Motor neuron (in vitro differentiated cells): ENCODE measurements around the gene PAXIP1. TPM values are rescaled to one million over a fixed set of nuclear protein-coding genes. Genes with fewer than 3 reads are reported as not detected.
"Not testable (repeated sequence)": the region's sequence is repeated elsewhere in the genome, so short reads cannot be mapped to it uniquely, and the experiment has no call there.

Experiments used
- ATAC-seq, 8 experiments: fragments of 200-7000 bp; cut with Tn5 transposase; replicated peaks in 6 of 8; 2 replicates each; pipeline ENCODE4 v1.8.0; 2021; ENCODE audit warnings: mild to moderate bottlenecking in 8 of 8, moderate library complexity in 8 of 8
- H3K27ac ChIP-seq, 2 donors: fragments of 250-450 bp; sonication (Bioruptor Pico); 2 replicates each; pipeline ENCODE4 v1.9.0; 2021; ENCODE audit warnings: antibody characterized with exemption in 2 of 2, mild to moderate bottlenecking in 2 of 2, moderate library complexity in 1 of 2
- H3K4me1 ChIP-seq, 2 donors: fragments of 250-450 bp; sonication (Bioruptor Pico); replicated peaks in 1 of 2; 2 replicates each; pipeline ENCODE4 v1.6.1; 2021; ENCODE audit warnings: antibody characterized with exemption in 2 of 2, mild to moderate bottlenecking in 2 of 2, moderate library complexity in 1 of 2
- H3K4me3 ChIP-seq, 5 donors: fragments of 250-450 bp; sonication (Bioruptor Pico); 2 replicates each; pipeline ENCODE4 v1.9.0; 2021; ENCODE audit warnings: antibody characterized with exemption in 5 of 5, mild to moderate bottlenecking in 5 of 5, moderate library complexity in 4 of 5
- WGBS, 10 experiments: fragments of 450-650 bp; shearing (Covaris generic); methylation state at CpG; one replicate each; pipeline ENCODE4 v1.0.0; 2022; 5-methylcytosine and 5-hydroxymethylcytosine counted together
- in situ Hi-C, 9 experiments: fragments of 400-800 bp; cut with MboI; loops; one replicate each; pipeline ENCODE4 v1.15.0; 2021; ENCODE audit warnings: low sequenced_read_pairs in 9 of 9, low pct_unique_long_range_greater_than_20kb in 2 of 9; ENCODE audit not compliant: unreplicated experiment in 9 of 9
- total RNA-seq, 8 experiments: library from RNA; unstranded; fragments of 300-600 nt; gene quantifications; 2 replicates each; pipeline versions ENCODE4 v1.2.3 to v1.2.4, GENCODE V29; 2022

The PAXIP1 gene
- 10 to 100 TPM in 3 of 8 experiments, 1 to 10 TPM in 5; 4.9 to 30.6 (median 8.7) TPM for total RNA-seq

DNA sequence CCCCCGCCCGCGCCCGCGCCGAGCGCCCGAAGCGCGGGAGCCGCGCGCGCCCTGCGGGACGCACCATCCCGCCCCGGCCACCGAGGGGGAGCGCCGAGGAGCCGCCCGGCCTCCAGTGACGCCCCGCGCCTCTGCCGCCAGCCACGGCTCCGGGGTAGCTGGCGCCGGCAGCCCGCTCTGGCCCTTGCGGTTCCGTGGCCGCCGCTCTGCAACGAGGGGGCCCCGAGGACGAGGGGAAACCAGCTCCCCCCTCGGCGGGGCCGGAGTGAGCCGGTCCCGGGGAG is at the start of gene PAXIP1:
Gene PAXIP1, minus strand, starts transcription at position 33 of the 284 bp plus-strand sequence. CDS start 195 bp downstream, outside the sequence.
- H3K4me1 ChIP-seq, result peaks cover 3 to 11% of the 10 kb centered on the region in 2 donors
- H3K4me3 ChIP-seq, result peak within 1 kb of the TSS; percentile 68 to 99 (median 94)
- peak within 1 kb of the TSS; percentile 100 for H3K27ac ChIP-seq
- in situ Hi-C loops, result no loop called here
- peak in 6 of 8 experiments; percentile 59 to 86 (median 77) for ATAC-seq
- WGBS, 10 experiments, result no CpG with 5 or more reads among the region's 44 CpGs

- WGBS, 10 experiments, result 13 to 100% (median 67%) methylated on average over 1 to 4 of the region's 4 CpGs; no CpG with 5 or more reads in 3 of the 10 experiments
- no peak overlapping the region for H3K27ac ChIP-seq
- no peaks in the 10 kb centered on the region for H3K4me1 ChIP-seq
- in situ Hi-C loops, result no loop called here
- no peak overlapping the region for H3K4me3 ChIP-seq
- no peak for ATAC-seq
Observed at GRCh38 chr7:155051355-155051754, 48.4 kb upstream of the PAXIP1 start.

DNA sequence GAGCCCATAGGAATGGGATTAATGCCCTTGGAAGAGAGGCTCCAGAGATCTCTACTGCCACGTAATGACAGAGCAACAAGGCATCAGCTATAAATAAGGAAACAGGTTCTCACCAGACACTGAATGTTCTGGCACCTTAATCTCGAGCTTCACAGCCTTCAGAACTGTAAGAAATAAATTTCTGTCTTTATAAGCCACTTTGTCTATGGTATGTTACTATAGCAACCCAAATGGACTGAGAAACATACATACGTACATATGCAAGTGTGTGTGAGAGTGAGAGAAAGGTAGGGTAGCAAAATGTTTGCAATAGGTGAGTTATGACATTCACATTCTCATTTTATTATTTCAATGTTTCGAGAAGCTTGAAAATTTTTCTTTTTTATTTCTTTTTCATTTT is 45.1 kb upstream of the PAXIP1 start:
- no peaks in the 10 kb centered on the region for H3K4me1 ChIP-seq
- no peak overlapping the region for H3K27ac ChIP-seq
- in situ Hi-C loops, result no loop called here
- H3K4me3 ChIP-seq, result no peak overlapping the region
- WGBS, 10 experiments, result 19 to 72% (median 50%) methylated on average over 2 to 4 of the region's 4 CpGs; no CpG with 5 or more reads in 1 of the 10 experiments
- ATAC-seq, result no peak

- 0 to 100% (median 55%) methylated on average over 1 to 4 of the region's 4 CpGs; no CpG with 5 or more reads in 5 of the 10 experiments for WGBS, 10 experiments
- Histone ChIP-seq H3K27ac (no peak overlapping the region), H3K4me3 (no peak overlapping the region), H3K4me1 (no peaks in the 10 kb centered on the region)
- no peak for ATAC-seq
- in situ Hi-C loops, result no loop called here
Observed at GRCh38 chr7:155043756-155044155, 40.8 kb upstream of the PAXIP1 start.

DNA sequence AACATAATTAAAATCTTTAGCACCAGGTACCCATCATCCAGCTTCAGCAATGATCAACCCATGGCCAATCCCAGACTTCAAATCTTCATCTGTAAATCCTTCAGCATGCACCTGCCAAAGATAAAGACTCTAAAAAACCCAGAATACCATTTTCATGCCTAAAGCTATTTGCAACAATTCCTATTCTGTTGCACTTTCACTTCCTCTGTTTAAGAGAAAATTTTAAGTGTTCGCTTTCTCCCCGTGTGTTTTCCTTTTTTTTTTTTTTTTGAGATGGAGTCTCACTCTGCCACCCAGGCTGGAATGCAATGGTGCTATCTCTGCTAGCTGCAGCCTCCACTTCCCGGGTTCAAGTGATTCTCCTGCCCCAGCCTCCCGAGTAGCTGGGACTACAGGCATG is 35.4 kb upstream of the PAXIP1 start:
- in situ Hi-C loops, result no loop called here
- H3K27ac ChIP-seq, result no peak overlapping the region
- no peak overlapping the region for H3K4me3 ChIP-seq
- 20 to 93% (median 63%) methylated on average over 1 to 4 of the region's 4 CpGs; no CpG with 5 or more reads in 1 of the 10 experiments for WGBS, 10 experiments
- H3K4me1 ChIP-seq, result no peaks in the 10 kb centered on the region
- ATAC-seq, result no peak

- in situ Hi-C loops, H3K27ac ChIP-seq, H3K4me1 ChIP-seq, H3K4me3 ChIP-seq, ATAC-seq: not testable (repeated sequence)
- 60 to 100% (median 100%) methylated on average over 1 of the region's 15 CpGs; no CpG with 5 or more reads in 7 of the 10 experiments for WGBS, 10 experiments
Observed at GRCh38 chr7:155034495-155034894, 31.6 kb upstream of the PAXIP1 start.

GRCh38 chr7:155032978-155033377 is 30.1 kb upstream of the PAXIP1 start:
- WGBS, 10 experiments, result 0 to 89% (median 55%) methylated on average over 1 to 4 of the region's 6 CpGs; no CpG with 5 or more reads in 2 of the 10 experiments
- no peak for ATAC-seq
- no peak overlapping the region for H3K4me3 ChIP-seq
- H3K27ac ChIP-seq, result no peak overlapping the region
- in situ Hi-C loops, result no loop called here
- H3K4me1 ChIP-seq, result no peaks in the 10 kb centered on the region

DNA sequence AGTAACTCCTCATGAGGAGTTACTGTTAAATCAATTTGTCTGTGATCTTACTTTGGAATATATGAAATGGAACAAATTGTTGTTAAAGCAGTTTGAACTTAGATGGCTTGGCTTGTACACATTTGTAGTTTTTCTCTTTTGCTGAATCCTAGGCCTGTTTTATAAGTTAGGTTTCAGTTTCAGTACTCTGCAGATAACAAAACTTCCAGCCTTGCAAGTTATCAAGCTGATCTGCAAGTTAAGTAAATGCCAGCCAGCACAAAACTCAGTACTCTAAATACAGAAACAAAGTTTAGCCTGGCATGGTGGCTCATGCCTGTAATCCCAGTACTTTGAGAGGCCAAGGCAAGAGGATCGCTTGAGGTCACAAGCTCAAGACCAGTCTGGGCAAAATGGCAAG is 25.0 kb upstream of the PAXIP1 start:
- no peak for ATAC-seq
- H3K4me1 ChIP-seq, result no peaks in the 10 kb centered on the region
- WGBS, 10 experiments, result 50 to 100% (median 88%) methylated on average over 1 of the region's 1 CpG; no CpG with 5 or more reads in 5 of the 10 experiments
- in situ Hi-C loops, result no loop called here
- H3K4me3 ChIP-seq, result no peak overlapping the region
- H3K27ac ChIP-seq, result no peak overlapping the region

GRCh38 chr7:155021699-155022145 is 18.8 kb upstream of the PAXIP1 start:
- 20 to 100% (median 74%) methylated on average over 1 to 7 of the region's 7 CpGs; no CpG with 5 or more reads in 1 of the 10 experiments for WGBS, 10 experiments
- no peak overlapping the region for H3K4me3 ChIP-seq
- no peak for ATAC-seq
- in situ Hi-C loops, result no loop called here
- no peak overlapping the region for H3K27ac ChIP-seq
- H3K4me1 ChIP-seq, result no peaks in the 10 kb centered on the region

- H3K4me3 ChIP-seq, result no peak overlapping the region
- WGBS, 10 experiments, result 50 to 60% (median 56%) methylated on average over 1 to 3 of the region's 5 CpGs; no CpG with 5 or more reads in 6 of the 10 experiments
- H3K4me1 ChIP-seq, result no peaks in the 10 kb centered on the region
- no peak for ATAC-seq
- H3K27ac ChIP-seq, result no peak overlapping the region
- in situ Hi-C loops, result no loop called here
Observed at GRCh38 chr7:155020996-155021395, 18.1 kb upstream of the PAXIP1 start.

- Histone ChIP-seq H3K27ac (no peak overlapping the region), H3K4me3 (no peak overlapping the region), H3K4me1 (no peaks in the 10 kb centered on the region)
- WGBS, 10 experiments, result 18 to 86% (median 79%) methylated on average over 2 to 4 of the region's 4 CpGs; no CpG with 5 or more reads in 1 of the 10 experiments
- peak in 1 of 8 experiments; percentile 17 for ATAC-seq
- in situ Hi-C loops, result no loop called here
Observed at GRCh38 chr7:155017834-155018233, 14.9 kb upstream of the PAXIP1 start.

GRCh38 chr7:155011086-155011485 is 8.2 kb upstream of the PAXIP1 start:
- no peaks in the 10 kb centered on the region for H3K4me1 ChIP-seq
- no peak overlapping the region for H3K27ac ChIP-seq
- in situ Hi-C loops, result no loop called here
- ATAC-seq, result no peak
- no peak overlapping the region for H3K4me3 ChIP-seq
- 19 to 100% (median 84%) methylated on average over 1 to 4 of the region's 4 CpGs; no CpG with 5 or more reads in 2 of the 10 experiments for WGBS, 10 experiments

GRCh38 chr7:155009570-155010157 is 6.7 kb upstream of the PAXIP1 start:
- H3K4me1 ChIP-seq, result peaks cover 0 to 3% of the 10 kb centered on the region in 2 donors
- no peak overlapping the region for H3K4me3 ChIP-seq
- peak in 1 of 8 experiments; percentile 50 for ATAC-seq
- in situ Hi-C loops, result no loop called here
- no peak overlapping the region for H3K27ac ChIP-seq
- WGBS, 10 experiments, result 40 to 100% (median 65%) methylated on average over 1 to 3 of the region's 3 CpGs

- WGBS, 10 experiments, result 56 to 100% (median 76%) methylated on average over 1 to 11 of the region's 13 CpGs
- H3K27ac ChIP-seq, result no peak overlapping the region
- peaks cover 0 to 6% of the 10 kb centered on the region in 2 donors for H3K4me1 ChIP-seq
- no peak overlapping the region for H3K4me3 ChIP-seq
- ATAC-seq, result no peak
- in situ Hi-C loops, result no loop called here
Observed at GRCh38 chr7:155007947-155008346, 5.0 kb upstream of the PAXIP1 start.
